CD4-positive, alpha-beta T cell treated with Interleukin-17A for 1 hour (primary cell): ENCODE data around the gene HDLBP.

Experiments
- DNase-seq: peaks from one replicate; pipeline ENCODE4 v3.0.0-alpha.2; 2020

HDLBP gene

DNA sequence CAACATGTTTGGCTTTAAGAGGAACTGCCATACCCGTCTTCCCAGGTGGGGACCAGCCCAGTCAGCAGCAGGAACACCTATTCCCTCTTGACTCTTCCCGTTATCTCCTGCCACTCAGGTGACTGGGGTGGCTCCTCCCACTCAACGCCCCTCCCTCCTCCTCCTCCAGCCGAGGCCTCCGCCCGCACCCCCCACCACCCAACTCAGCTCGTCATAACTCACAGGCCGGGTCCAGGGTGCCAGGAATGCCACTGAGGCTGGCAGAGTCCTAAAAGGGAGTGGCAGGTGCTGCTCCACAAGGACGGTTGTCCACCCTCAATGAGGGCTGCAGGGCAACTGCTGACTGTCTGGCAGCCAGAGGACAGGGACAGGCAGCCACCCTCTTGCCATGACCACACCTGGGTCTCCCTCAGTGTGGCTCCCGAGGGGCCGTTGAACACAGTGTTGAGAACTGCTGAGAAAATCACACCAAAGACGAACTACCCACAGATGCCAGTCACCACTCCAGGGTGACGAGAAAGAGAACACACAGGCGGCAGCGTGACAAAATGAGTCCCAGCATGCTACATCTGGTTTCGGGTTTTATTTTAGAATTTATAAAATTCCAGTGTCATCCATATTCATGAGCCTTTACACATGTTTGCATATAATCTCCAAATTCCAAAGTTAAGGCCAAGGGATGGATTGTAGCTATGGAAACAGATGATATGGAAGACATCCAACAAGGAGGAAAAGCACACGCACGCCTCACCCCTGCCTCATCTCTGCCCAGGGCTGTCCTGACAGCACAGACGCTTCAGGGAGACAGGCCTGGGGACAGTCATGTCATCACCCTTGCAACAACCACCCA is 88.5 kb downstream of the HDLBP start:
- no peak for DNase-seq

- DNase-seq = no peak
Observed at GRCh38 chr2:241225983-241226382, 89.5 kb downstream of the HDLBP start.

- DNase-seq = no peak
Observed at GRCh38 chr2:241225545-241225944, 89.9 kb downstream of the HDLBP start.

DNA sequence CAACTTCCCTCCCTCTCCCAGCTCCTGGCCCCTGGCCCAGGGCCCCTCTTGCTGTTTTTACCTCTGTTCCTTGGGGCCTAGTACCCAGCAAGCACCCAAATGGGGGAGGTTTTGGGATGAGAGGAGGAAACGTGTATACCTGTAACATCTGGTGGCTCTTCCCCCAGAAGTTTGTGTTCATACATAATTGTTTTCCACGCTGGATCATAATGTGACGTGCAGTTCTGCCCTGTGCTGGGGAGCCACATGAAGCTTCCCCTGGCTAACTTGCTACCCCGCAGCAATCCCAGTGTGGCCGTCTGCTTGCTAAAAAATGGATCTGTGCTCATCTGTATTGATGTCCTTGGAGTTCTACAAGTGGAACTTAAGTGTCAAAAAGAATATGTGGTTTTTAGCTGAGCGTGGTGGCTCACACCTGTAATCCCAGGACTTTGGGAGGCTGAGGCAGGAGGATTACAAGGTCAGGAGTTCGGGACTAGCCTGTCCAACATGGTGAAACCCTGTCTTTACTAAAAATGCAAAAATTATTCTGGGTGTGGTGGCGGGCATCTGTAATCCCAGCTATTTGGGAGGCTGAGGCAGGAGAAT is 90.5 kb downstream of the HDLBP start:
- DNase-seq = no peak

DNA sequence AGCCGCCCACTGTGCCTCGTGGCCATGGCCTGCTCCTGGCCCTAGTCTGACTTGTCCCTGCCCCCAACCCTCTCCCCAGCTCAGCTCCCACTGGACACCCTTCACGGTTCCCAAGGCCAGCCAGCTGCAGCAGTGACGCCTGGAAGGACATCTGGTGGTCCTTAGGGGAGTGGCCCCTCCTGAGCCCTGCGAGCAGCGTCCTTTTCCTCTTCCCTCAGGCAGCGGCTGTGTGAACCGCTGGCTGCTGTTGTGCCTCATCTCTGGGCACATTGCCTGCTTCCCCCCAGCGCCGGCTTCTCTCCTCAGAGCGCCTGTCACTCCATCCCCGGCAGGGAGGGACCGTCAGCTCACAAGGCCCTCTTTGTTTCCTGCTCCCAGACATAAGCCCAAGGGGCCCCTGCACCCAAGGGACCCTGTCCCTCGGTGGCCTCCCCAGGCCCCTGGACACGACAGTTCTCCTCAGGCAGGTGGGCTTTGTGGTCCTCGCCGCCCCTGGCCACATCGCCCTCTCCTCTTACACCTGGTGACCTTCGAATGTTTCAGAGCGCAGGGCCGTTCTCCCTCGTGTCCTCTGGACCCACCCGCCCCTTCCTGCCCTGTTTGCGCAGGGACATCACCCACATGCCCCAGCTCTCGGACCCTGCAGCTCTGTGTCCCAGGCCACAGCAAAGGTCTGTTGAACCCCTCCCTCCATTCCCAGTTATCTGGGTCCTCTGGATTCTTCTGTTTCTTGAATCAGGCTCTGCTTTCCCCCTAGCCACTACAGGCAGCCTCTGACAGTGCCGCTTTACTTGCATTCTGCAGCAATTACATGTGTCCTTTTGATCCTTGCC is 91.2 kb downstream of the HDLBP start:
- DNase-seq = no peak

- no peak for DNase-seq
Observed at GRCh38 chr2:241223211-241224017, 92.1 kb downstream of the HDLBP start.

GRCh38 chr2:241219856-241220356 is 95.6 kb downstream of the HDLBP start:
- DNase-seq = no peak

DNA sequence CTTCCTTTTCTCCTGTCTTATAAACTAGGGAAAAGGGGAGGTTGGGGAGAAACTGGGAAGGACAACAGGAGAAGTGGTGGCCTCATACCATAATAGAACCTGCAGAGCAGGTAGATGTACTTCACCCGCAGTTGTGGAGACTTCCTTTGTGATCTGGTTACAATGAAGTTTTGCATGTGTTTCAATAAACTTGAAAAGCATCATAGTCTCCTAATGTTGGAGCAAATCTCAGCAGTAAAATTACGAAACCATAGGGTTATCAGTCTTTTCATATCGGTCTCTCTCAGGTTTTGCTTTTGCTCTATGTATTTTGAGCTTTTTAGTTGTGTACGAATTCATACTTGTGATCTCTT is 96.5 kb downstream of the HDLBP start:
- DNase-seq = no peak

DNA sequence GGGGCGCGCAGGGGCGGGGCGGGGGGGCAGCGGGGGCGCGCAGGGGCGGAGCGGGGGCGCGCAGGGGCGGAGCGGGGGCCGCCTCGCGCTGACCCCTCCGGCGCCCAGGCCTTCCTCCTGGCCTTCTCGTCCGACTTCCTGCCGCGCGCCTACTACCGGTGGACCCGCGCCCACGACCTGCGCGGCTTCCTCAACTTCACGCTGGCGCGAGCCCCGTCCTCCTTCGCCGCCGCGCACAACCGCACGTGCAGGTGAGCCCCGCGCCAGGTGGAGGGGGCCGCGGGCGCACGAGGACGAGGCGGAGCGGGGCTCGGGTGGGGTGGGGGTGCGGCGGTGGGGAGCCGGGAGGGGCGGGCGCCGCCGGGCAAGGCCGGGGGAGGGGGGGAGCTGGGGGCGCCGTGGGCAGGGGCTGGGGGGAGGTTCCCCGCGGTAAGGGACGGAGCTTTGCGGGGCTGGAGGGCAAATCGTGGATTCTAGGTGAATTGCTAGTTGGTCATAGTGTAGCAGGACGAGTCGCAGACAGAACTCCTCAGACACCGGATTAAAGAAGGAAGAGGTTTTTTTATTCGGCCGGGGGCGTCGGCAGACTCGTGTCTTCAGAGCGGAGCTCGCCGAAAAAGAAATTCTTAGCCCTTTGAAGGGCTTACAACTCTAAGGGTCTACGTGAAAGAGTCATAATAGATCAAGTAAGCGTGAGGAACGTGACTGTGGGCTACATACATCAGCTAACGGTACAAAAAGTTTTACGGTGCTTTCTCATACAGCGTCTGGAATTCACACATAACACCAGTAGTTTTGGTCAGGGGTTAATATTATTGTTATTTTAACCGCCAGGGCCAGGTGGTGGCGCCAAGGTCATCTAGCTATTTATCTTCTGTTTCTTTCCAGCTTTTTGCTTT is 97.1 kb downstream of the HDLBP start:
- DNase-seq = peak; percentile 41

DNA sequence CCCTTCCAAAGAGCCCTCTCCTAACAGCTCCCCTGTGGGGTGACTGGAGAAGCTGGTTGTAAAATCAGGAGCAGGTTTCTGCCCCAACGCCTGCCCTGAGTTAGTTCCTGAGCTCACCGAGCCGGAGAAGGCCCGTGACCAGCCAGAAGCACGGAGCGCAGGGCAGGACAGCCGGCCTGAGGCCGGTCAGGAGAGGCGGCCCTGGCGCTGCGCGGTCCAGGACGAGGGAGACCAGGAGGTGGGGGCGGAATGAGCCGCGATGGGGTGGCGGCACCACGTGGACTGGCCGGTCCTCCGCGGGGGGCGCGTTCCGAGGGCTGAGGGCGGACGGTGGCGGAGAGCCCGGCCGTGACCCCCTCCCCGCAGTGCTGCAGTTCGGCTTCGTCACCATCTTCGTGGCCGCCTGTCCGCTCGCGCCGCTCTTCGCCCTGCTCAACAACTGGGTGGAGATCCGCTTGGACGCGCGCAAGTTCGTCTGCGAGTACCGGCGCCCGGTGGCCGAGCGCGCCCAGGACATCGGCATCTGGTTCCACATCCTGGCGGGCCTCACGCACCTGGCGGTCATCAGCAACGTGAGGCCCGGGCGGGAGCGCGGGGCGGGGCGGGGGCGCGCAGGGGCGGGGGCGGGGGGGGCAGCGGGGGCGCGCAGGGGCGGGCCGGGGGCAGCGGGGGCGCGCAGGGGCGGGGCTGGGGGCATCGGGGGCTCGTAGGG is 98.0 kb downstream of the HDLBP start:
- DNase-seq = peak; percentile 32

DNA sequence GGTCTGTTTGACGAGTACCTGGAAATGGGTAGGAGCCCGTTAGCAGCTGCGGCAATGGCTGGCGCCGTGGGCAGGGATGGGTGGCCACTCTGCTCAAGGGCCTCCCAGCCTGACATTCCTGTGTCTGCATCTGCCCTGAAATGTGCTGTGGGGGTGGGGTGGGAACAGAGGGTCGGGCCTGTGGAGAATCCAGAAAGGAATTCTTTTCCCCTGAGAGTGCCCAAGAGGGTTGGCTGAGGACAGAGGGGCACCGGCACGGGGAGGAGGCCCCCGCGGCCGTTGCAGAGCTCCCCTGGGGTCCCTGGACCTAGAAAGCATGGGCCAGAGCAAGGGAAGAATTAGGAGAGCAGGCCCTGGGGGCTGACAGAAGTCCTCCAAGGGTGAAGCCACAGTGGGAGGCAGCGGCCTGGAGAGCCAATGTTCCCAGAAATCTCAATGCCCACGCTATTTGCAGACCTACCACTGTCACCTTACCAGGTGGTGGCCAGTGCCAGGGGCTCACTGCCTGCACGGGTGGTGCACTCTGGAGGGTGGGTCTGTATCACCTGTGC is 99.2 kb downstream of the HDLBP start:
- no peak for DNase-seq

DNA sequence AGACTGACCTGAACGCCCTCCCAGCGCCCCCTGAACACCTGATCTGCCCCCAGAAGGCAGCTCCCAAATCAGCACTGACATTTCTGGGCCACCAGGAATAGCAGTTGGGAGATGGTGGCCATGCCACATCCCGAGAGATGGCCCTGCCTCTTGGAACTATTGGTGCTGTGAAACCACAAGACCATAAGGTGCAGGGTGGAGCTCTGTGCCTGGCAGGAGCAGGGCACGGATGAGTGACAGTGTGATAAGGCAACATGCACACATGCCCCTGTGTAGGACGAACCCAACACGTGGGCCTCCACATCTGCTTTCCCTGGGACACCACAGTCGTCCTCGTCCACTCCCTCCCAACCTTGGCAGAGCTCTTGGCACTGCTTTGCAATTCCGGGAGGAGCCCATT is 100.1 kb downstream of the HDLBP start:
- no peak for DNase-seq

GRCh38 chr2:241214766-241215165 is 100.7 kb downstream of the HDLBP start:
- no peak for DNase-seq

GRCh38 chr2:241214209-241214608 is 101.3 kb downstream of the HDLBP start:
- DNase-seq = no peak

- no peak for DNase-seq
Observed at GRCh38 chr2:241213567-241213966, 101.9 kb downstream of the HDLBP start.

GRCh38 chr2:241213041-241213440 is 102.4 kb downstream of the HDLBP start:
- no peak for DNase-seq

DNA sequence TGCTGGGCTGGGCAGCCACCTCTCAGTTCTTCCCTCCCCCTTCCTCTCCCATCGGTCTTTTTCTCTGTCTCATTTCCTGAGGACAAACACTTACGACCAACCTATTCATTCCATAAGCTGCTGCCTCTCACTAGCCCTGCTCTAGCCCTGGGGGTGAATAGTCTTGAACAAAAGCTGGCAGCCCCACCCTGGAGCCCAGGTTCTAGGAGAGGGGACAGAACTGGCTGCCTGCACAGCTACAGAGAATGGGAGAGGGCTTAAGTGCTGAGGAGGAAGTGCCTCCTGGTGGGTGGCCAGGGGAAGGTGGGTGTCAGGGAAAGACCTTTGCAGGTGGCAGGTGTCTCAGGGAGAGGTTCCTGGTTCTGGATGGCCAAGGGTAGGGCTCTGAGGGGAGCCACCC is 104.2 kb downstream of the HDLBP start:
- DNase-seq = no peak

GRCh38 chr2:241209271-241209670 is 106.2 kb downstream of the HDLBP start:
- no peak for DNase-seq

DNA sequence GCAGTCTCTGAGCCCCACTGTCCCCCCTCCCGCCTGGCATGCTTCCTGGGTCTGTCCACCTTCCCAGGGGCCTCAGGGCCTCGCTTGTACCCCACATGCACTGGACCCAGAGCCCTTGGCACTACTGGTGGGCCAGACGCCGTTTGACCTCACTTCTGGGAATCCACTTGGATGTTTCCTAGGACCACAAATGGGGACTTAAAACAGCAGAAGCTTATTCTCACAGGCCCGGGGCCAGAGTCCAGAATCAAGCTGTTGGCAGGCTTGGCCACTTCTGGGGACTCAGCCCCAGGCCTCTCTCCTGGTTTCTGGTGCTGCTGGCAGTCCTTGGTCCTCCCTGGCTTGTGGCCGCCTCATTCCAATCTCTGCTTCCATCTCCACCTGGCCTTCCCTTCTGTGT is 107.4 kb downstream of the HDLBP start:
- no peak for DNase-seq

DNA sequence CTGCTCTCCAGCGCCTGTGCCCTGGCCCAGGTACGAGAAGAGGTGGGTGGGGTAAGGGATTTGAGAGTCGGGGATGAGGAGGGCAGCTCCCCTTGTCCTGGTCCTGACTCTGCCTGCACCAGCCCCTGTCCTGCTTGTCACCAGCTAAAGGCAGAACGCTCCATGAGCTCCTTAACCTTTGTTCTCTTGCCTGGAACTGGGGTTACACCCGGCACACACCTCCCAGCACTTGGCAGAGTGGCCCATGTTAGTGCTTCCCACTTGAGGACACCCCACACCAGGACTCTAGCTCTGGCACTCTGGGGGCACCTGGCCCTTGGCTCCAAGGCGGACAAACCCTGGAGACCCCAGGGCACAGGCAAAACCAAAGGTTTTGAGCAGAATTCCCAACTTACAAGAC is 107.8 kb downstream of the HDLBP start:
- no peak for DNase-seq

DNA sequence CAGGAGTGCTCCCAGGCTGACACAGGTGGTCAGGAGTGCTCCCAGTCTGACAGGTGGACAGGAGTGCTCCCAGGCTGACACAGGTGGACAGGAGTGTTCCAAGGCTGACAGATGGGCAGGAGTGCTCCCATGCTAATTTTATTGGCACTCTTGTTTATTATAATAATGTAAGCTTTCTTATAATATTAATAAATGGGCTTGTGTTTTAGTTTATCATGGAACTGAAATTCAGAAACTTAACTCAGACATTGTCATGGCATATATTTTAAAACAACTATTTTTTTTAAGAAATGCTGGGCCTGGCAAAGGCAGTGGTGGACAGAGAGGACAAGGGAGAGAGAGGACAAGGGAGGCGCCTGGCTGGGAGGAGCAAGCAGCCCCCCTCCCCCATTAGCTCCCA is 108.3 kb downstream of the HDLBP start:
- DNase-seq = no peak
